LHCN-M2 (cell line): Measurements from ENCODE around the gene VPS41. TPM values are rescaled to one million over a fixed set of nuclear protein-coding genes. Genes with fewer than 3 reads are reported as not detected.

Experiments used
- DNase-seq: peaks from one replicate; pipeline ENCODE4 v3.0.0-alpha.2; 2012; ENCODE audit warnings: low read depth
- total RNA-seq: library from RNA; depleted of rRNA; stranded (reverse); fragments of >200 nt; gene quantifications from 2 replicates; pipeline ENCODE4 v1.2.3, GENCODE V29; 2014

VPS41 gene
- total RNA-seq, 1 experiment from 2014 or later, result 52.4 TPM

DNA sequence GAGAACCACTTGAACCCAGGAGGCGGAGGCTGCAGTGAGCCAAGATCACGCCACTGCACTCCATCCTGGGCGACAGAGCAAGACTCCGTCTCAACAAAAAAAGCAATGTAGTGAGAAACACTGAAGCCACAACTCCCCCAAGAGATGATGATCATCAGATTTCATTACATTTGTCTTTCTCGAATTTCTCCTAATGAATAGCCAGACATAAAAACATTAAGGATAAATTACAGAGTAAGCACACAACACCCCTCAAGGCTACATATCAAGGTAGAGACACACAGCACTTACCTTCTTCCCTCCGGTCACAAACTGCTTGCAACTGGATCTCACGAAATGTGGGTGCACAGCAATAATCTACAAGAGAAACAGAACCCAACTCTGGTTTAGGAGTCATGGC is 91.5 kb downstream of the VPS41 start:
- no peak for DNase-seq

- no peak for DNase-seq
Measured at GRCh38 chr7:38813768-38814167, 95.2 kb downstream of the VPS41 start.

DNA sequence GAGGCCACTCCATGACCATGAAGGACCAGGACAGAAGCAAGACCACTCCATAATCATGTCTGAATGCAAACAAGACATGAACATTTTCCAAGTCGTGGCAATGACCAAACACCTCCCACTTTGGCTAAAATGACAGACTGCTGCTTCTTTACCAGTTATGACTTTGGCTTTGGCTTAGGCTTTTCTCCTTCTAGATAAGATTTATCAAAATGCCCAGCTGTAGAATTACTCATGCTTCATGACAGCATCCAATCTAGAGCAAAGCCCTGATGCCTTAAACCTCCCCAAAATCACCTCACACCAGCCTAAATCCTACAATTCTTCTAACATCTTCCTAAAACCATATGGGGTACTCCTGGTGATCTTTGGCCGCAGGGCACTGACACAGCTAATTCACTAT is 102.1 kb downstream of the VPS41 start:
- DNase-seq, result no peak

- no peak for DNase-seq
Measured at GRCh38 chr7:38801786-38802185, 107.2 kb downstream of the VPS41 start.

- DNase-seq, result no peak
Measured at GRCh38 chr7:38798552-38799267, 110.3 kb downstream of the VPS41 start.

GRCh38 chr7:38796626-38797501 is 112.1 kb downstream of the VPS41 start:
- DNase-seq, result peak; percentile 55

- peak; percentile 25 for DNase-seq
Measured at GRCh38 chr7:38795593-38795992, 113.4 kb downstream of the VPS41 start.

DNA sequence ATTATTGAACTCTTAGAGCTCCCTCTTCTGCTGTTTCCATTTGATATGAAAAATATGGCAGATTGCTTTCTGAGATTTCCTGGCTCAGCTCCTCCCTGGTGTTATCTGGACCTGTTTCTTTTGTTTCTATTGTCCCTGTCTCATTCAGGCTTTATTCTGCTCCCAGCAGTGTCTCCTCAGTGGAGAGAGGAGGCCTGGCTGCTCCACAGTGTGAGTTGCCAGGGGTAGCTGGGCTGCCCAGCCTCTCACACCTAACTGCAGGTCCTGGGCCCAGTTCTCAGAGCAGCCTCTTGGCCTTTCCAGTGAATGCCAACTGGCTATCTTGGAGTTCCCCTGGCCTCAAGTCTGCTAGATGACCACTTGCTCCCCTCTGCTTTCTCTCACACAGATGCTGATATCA is 127.0 kb downstream of the VPS41 start:
- no peak for DNase-seq

- no peak for DNase-seq
Measured at GRCh38 chr7:38777609-38778008, 131.4 kb downstream of the VPS41 start.

DNA sequence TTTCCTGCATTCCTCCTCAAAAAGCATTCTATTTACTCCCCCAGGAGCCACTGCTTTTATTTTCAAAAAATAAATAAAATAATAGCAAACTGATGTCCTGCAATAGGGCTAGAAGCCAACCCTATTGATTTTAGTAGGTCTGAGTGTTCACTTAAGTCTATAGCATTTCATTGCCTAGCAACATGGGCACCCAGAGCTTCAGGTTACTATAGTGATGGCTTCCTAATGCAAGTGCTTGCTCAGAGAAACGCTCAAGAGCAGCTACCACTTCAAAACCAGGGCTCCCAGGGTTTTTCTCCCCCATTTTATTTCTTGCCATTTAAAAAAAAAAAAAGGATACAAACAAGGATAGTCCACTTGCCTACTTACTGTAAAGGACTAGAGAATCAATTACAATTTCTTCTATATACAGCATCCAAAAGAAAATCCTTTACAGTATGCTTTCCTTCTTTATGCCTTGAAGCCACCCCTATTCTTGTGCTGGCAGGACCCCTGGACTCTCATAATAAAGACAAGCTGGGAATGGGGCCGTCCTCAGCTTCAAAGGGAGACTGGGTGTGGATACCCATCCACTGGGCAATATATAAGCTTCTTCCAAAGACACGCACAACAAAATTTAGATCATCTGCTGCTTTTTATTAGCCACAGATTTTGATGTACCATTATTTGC is 133.3 kb downstream of the VPS41 start:
- DNase-seq, result no peak

GRCh38 chr7:38773430-38773829 is 135.6 kb downstream of the VPS41 start:
- peak; percentile 10 for DNase-seq

DNA sequence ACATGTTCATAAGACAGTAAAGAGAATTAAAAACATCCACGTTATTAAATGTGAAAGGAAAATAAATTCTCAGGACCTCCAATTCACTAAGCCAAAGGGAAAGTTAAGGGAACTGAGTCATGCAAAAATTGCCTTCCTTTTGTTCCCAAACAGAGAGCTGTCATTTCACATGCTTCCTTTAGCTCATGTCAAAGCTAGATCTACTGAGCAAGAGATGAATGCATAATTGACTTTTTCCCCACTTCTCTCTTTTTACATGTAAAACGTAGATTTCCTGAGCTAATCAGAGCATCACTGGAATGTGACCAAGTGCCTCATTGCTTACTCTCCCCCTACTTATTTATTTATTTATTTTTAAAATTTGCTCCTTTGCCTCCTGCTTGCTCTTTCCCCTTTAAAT is 148.8 kb downstream of the VPS41 start:
- no peak for DNase-seq

- no peak for DNase-seq
Measured at GRCh38 chr7:38759028-38759427, 150.0 kb downstream of the VPS41 start.

- DNase-seq, result no peak
Measured at GRCh38 chr7:38757931-38758330, 151.1 kb downstream of the VPS41 start.

DNA sequence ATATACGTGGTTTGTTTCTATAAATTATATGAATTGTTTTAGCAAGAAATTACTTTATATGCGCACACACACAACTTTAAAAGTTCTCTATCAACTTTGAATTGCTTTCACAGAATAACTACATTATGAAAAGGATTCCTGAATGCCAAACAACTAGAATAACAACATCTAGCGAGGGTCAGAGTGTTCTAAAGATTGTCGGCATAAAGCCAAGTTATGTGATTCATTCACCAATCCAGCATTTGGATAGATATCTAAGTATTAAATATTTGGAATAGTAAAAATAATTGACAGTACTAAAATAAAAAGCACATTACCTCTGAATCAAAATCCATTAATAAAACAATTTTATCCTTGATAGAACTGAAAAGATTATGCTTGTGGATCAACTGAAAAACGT is 152.5 kb downstream of the VPS41 start:
- peak; percentile 53 for DNase-seq

- no peak for DNase-seq
Measured at GRCh38 chr7:38753347-38753746, 155.6 kb downstream of the VPS41 start.

DNA sequence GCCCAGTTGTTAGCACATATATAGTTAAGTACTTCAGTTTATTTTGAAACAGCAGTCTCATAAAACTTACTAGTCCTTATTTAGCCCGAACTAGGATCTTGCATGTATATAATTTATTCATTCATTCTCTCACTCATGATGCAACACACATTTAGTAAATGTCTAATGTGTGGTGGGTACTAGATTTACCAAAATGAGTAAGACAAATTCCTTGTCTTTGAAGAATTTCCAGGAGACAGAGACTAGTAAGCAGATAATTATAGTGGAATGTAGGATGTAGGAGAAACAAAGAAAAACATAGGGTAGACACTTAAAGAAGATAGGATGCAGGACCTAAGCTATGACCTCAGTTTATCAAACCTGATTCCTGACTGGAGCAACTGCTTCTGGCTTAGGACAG is 157.6 kb downstream of the VPS41 start:
- no peak for DNase-seq

DNA sequence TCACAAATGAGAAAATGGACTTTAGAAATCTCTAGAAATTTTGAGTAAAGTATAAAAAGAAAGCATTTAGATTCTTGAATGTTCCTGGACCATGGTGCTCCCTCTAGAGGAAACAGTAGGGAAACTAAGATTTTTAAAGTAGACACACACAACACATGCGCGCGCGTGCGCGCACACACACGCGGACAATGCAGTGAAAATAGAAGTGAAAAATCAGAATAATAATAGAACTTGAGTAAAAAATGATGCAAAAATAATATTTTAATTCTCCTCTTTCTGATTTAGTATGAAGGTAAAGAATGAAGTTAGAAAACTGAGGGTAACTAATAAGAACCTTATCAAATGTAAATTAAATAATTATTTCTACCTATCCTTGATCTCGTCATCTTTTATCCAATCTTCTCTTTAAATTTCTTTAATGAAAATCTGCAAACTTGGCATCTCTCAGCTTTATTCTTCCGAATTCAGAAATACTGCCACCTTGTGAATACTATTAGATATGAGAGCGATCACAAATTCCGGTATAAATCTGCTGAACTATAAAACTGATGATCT is 160.9 kb downstream of the VPS41 start:
- peak; percentile 20 for DNase-seq

DNA sequence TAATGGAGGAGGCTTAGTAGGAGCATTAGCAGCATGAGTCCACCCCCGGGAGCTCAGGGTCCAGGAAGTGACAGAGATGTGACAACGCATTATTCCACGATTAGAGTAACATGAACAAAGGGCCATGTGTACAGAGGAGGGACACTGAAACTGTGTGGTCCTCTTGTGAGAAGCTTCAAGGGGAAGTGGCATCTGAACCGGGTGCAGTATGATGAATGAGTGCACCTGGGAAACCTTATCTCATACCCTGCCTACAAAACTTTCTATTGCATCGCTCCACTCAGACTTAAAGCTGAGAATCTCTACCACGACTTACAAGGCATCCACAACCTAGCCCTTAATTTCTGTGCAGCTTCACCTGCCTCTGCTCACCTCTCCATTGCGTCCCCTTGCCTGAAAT is 162.6 kb downstream of the VPS41 start:
- DNase-seq, result no peak

DNA sequence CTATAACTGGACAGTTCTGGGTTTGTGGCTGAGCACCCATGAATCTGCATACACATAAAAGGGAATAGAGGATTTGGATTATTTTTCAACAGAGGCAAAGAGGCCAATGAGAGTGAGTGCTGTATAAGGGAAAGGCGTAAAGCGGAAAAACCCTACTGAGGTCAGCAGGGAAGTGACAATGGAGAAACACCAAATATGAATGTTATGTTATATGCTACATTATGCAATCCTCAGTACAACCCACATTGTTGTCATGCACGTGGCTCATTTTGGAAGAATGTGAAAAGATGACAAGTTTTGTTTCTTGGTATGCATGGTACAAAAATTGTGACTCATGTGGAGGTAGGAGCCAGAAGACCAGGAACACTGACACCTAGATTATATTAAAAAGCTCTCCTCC is 164.2 kb downstream of the VPS41 start:
- peak; percentile 73 for DNase-seq

DNA sequence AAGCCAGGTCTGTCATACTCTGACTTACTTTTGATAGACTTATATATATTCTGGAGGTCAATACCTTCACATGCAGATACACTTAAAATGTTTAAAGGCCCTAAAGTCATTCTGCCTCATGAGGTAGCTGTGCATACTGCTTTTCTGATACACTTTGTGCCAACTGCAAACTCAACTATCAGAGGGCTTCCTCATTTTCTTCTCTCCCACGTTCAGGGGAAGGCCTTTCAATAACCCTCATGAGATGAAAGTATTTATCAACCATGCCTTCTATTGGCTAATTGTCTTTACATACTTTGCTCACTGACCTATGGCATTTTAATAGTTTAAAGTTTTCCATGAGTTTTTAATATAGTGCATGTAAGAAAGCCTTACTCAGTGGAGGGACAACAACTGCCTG is 165.1 kb downstream of the VPS41 start:
- DNase-seq, result no peak

DNA sequence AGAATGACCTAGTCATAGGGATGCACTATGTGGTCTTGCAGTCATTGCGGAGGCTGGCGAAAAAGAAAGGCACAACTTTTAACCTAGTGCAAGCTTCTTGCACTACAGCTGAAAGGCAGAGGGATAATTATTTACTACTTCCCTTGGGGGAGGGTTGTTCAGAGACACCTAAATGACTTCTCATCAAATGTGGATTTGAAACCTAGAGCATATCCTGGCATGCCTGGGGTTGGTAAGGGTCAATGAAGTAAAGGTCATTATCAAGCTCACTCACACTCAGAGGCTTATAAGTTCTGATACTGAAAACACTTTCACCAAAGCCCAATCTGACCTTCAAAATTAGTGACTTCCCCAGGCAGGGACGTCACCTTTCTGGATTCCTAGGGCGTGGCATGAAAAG is 168.9 kb downstream of the VPS41 start:
- no peak for DNase-seq
